HuH-7 (cell line): ENCODE results near the gene ZSCAN32.

Experiments
- DNase-seq: peaks from one replicate; pipeline ENCODE4 v3.0.0; 2011; ENCODE audit warnings: low spot score

The ZSCAN32 gene

GRCh38 chr16:3400779-3401688 lies at the start of gene ZSCAN32, which contains the start of gene ZNF174:
Gene ZSCAN32 (minus strand): TSS chr16:3401004. CDS start chr16:3397557, 3,447 bp downstream.
Gene ZNF174 (plus strand): TSS chr16:3401215. CDS start chr16:3402005, 790 bp downstream.
- DNase-seq: peak; percentile 98

- no peak for DNase-seq
Observed at GRCh38 chr16:3444032-3444388, 43.2 kb upstream of the ZSCAN32 start.

- peak; percentile 89 for DNase-seq
Observed at GRCh38 chr16:3443108-3444031, 42.6 kb upstream of the ZSCAN32 start, which contains the start of the genes NAA60 and ZNF597. Gene NAA60 (plus strand): TSS chr16:3443680. CDS start chr16:3476228, 32,548 bp downstream. Gene ZNF597 (minus strand): TSS chr16:3443504. CDS start chr16:3443153, 351 bp downstream.

DNA sequence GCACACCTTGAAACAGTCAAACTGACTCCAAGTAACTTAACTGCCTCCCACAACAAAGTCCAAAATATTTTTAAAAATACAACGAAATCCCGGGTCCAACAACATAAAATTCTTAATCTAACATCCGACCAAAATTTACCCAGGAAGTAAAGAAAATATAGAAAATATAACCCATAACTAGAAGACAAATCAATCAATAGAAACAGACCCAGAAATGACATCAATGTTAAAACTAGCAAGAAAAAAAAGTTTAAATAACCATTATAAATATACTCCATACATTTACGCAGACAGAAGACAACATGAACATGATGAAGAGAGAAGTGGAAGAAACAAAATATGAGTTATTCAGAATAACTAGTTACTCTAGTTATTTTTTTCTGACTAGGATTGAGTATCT lies 38.8 kb upstream of the ZSCAN32 start:
- no peak for DNase-seq

DNA sequence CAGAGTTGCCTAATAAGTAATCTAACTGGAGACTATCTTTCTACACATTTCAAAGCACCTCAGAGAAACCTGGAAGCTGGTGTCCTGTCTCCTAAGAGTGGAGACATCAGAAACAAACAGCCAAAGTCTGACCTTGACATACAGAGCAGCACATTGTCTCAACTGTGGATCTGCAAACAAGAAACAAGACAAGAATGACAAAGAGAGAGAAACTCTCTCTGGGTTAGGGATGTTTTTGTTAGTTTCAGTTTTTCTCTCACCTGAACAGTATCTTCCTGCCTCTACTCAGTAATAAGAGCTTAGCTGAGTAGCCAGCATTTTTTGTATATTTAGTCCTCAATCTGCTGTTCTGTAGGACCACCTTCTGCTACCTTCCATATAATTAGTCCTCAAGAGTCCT lies 33.6 kb upstream of the ZSCAN32 start:
- no peak for DNase-seq

DNA sequence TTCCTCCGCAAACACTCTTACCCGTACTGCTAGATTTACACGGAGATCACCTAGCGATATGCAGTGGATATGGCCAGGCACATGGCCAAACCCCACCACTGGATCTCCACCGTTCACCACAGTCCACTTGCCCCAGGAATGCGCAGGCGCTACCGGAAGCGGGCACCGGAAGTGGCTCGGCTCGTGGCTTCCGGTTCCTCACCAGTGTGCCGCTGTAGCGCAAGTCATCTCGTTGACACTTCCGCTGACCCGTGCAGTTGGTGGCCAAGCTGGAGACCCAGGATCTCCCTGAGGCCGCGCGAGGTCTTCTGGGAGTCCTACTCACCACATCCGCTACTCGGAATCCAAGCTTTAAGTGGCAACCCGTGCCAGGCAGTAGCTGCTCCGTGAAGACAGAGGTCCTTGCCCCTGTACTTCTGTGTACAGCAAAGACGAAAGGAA lies 31.0 kb upstream of the ZSCAN32 start:
- no peak for DNase-seq

- DNase-seq: no peak
Observed at GRCh38 chr16:3413730-3414379, 13.1 kb upstream of the ZSCAN32 start.

DNA sequence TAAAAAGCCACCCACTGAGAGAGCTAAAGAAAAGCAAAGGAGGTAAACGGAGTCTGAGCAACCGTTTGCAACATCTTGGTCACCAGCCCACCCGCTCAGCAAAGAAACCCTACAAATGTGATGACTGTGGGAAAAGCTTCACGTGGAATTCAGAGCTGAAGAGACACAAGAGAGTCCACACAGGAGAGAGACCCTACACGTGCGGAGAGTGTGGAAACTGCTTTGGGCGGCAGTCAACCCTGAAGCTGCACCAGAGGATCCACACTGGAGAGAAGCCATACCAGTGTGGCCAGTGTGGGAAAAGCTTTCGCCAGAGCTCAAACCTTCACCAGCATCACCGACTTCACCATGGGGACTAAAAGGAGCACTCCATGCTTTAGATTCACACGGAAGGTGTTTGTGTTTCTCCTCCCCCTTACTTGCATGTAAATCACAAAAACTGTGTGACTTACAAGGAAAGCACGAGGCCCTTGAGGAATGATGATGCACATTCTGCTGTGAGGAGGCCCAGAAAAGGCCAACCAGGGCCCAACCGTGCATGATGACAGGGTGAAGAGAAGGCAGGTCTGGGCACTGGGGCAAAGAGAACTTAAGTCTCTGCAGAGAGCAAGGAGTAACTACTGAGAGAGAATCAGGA lies 7.9 kb upstream of the ZSCAN32 start:
- no peak for DNase-seq

- DNase-seq: peak; percentile 11
Observed at GRCh38 chr16:3401719-3402397, 1.1 kb upstream of the ZSCAN32 start.

DNA sequence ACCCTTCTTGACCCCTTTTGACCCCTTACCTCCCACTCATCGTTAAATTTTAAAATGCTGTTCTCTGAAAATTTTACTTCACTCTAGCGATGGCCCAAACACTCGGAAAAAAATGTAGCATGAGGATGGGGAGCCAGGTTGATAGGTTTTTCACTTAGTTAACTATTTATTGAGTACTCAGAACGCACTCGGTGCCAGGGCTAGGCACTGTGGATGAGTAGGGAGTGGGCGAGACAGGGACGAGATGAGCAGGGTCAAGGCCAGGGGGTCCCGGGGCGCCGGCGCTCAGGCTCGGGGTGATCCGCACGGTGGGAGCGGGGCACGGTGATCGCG lies 392 bp downstream of the ZSCAN32 start:
- no peak for DNase-seq

- DNase-seq: no peak
Observed at GRCh38 chr16:3389663-3390338, 11.0 kb downstream of the ZSCAN32 start.

DNA sequence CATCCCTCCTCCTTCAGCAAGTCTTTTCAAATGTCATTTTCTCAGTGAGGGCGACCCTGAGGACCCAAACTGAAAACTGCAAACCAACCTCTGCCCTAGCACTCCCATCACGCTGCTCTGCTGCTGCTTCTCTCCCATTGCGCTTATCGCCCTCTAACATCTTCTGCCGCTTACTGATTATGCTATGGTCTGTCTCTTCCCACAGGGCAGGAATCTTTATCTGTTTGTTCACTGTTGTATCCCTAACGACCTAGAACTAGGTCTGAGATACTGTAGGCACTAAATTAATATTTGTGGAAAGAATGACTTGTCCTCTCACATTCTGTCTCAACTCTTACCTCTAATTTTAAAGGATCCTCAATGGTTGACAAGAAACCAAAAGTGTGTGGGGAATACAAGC lies 12.5 kb downstream of the ZSCAN32 start:
- no peak for DNase-seq

- DNase-seq: no peak
Observed at GRCh38 chr16:3383045-3383448, 17.8 kb downstream of the ZSCAN32 start.

DNA sequence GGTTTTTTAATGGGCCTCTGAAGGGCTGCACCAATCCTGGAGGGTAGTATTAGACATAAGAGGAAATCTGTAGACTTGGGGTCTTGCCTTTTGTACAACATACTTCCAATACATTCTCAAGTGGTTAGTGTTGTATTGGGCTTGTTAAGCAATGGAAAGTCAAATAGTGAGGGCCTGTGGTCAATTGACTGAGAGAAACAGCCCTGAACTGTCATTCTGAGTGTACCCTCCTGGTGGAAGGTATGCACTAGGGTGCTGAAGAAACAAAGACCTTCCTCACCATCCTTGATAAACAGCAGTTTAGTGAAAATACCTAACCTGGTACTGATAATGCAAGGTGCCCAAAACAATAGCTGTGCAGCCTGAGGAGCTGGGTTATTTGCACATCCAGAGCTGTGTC lies 22.9 kb downstream of the ZSCAN32 start:
- no peak for DNase-seq

DNA sequence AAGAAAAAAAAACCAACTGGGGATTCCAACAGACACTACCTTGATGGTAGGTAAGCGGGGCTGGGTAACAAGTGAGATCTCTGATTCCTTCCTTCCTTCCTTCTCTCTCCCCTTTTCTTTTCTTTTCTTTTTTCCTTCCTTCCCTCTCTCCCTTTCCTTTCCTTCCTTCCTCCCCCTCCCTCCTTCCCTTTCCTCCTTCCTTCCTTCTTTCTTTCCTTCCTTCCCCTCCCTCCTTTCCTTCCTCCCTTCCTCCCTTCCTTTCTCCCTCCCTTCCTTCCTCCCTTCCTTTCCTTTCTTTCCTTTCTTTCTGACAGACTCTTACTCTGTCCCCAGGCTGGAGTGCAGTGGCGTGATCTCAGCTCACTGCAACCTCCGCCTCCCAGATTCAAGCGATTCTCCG lies 25.1 kb downstream of the ZSCAN32 start:
- DNase-seq: no peak

- no peak for DNase-seq
Observed at GRCh38 chr16:3369073-3369472, 31.7 kb downstream of the ZSCAN32 start.

- DNase-seq: peak; percentile 80
Observed at GRCh38 chr16:3364774-3365427, 35.9 kb downstream of the ZSCAN32 start.

GRCh38 chr16:3363793-3364192 lies 37.0 kb downstream of the ZSCAN32 start:
- DNase-seq: no peak

DNA sequence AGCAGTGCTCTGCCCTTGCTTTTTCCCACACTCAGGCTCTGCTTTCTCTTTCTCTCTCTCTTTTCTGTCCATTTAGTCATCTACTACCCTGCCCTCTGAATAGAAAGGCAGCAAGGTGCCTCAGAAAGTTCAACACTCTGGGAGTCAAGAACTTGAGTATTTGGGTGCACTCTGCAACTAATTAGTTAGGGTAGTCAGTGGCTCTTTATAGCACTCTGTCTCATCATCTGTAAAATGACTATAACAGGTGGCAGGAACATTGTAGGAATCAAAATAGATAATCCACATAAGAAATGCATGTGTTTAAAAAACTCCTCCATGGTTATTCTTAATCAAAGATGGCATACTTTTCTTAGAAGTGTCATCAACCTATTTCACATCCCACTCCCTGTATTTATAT lies 37.9 kb downstream of the ZSCAN32 start:
- no peak for DNase-seq

GRCh38 chr16:3358871-3359270 lies 41.9 kb downstream of the ZSCAN32 start:
- DNase-seq: no peak
